Panc1 (cell line): ENCODE data around the gene EIF4G3.

Source experiments
- CTCF ChIP-seq: fragments of 450-650 bp; IDR thresholded peaks from 2 replicates; pipeline ENCODE4 v1.5.1; 2017; ENCODE audit warnings: mild to moderate bottlenecking
- POLR2AphosphoS5 ChIP-seq: IDR thresholded peaks from 2 replicates; pipeline ENCODE4 v1.6.1; 2012; ENCODE audit warnings: mild to moderate bottlenecking, low read depth, low read length, moderate library complexity
- REST ChIP-seq, 2 experiments: IDR thresholded peaks; 2 replicates each; pipeline ENCODE4 v1.6.1; 2011 to 2012; ENCODE audit warnings: low read depth in 2 of 2, control low read depth in 1 of 2, low read length in 1 of 2, mild to moderate bottlenecking in 1 of 2, moderate library complexity in 1 of 2; ENCODE audit not compliant: insufficient read depth in 1 of 2
- TCF7L2 ChIP-seq: IDR thresholded peaks from 2 replicates; pipeline ENCODE4 v1.6.1; 2011; ENCODE audit warnings: mild to moderate bottlenecking, low read depth, low read length, inconsistent platforms

- TF ChIP-seq POLR2AphosphoS5 (no peak), CTCF (no peak), REST (IDR thresholded peaks at IDR 0.05; ENCODE audit: insufficient read depth in 1 of 2, low read depth in 2 of 2, low read length in 1 of 2) (no peak), TCF7L2 (no peak)
Observed at GRCh38 chr1:20829946-20830345, 346.8 kb downstream of the EIF4G3 start.
